ENCODE measurements around the gene PHLDA3. TPM values are rescaled to one million over a fixed set of nuclear protein-coding genes. Genes with fewer than 3 reads are reported as not detected.

The PHLDA3 gene
- total RNA-seq, 3 donors from 2014 or later (not counting 1 experiment from before 2014, with no cell fraction given) = 0.63 to 1.7 (median 1.1) TPM

DNA sequence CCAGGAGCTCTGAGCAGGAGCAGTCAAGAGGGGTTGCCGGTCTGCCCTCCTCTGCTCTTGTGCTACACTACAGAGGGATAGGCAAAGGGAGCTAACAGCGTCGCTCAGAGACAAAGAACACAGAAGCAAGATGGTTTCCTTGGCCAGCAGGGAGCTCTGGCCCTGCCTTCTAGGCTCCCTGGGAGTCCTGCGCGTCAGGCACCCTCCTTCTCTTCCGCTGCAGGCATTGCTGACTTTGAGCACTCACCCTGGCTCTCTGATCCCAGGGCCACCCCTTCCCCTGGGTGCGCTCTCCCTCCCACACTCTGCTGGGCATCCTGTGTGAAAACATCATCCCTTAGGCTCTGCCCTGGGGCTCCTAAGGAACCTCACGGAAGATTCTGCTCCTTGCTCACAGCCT is 47.9 kb downstream of the PHLDA3 start:
- intact Hi-C loops (cut with micrococcal nuclease) = no loop called here
- no peak for DNase-seq
- H3K27ac Mint-ChIP-seq = no peak overlapping the region
- H3K36me3 Mint-ChIP-seq = no peaks in the 10 kb centered on the region
- WGBS (ENCODE audit: insufficient coverage) = 91% methylated on average over 8 of the region's 8 CpGs
- no peak overlapping the region for H3K27ac ChIP-seq (ENCODE audit: low read length)
- H3K27me3 Mint-ChIP-seq (ENCODE audit: low read depth in 2 of 2) = peaks cover 9 to 16% of the 10 kb centered on the region in 2 donors
- TF ChIP-seq, protein P1, sequence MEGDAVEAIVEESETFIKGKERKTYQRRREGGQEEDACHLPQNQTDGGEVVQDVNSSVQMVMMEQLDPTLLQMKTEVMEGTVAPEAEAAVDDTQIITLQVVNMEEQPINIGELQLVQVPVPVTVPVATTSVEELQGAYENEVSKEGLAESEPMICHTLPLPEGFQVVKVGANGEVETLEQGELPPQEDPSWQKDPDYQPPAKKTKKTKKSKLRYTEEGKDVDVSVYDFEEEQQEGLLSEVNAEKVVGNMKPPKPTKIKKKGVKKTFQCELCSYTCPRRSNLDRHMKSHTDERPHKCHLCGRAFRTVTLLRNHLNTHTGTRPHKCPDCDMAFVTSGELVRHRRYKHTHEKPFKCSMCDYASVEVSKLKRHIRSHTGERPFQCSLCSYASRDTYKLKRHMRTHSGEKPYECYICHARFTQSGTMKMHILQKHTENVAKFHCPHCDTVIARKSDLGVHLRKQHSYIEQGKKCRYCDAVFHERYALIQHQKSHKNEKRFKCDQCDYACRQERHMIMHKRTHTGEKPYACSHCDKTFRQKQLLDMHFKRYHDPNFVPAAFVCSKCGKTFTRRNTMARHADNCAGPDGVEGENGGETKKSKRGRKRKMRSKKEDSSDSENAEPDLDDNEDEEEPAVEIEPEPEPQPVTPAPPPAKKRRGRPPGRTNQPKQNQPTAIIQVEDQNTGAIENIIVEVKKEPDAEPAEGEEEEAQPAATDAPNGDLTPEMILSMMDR (IDR thresholded peaks at IDR 0.05) = no peak
- no peaks in the 10 kb centered on the region for H3K9me3 Mint-ChIP-seq
- H3K9me3 ChIP-seq (ENCODE audit: control insufficient read depth, insufficient read depth, low read length) = no peaks in the 10 kb centered on the region
- ATAC-seq = no peak
- H3K27me3 ChIP-seq (ENCODE audit: control insufficient read depth, insufficient read depth, low read length) = no peaks in the 10 kb centered on the region
- peaks cover under 1% of the 10 kb centered on the region for H3K4me1 ChIP-seq (ENCODE audit: control insufficient read depth, insufficient read depth, low read length)
- no peak overlapping the region for H3K4me3 ChIP-seq (ENCODE audit: low read length)
- peaks cover 1 to 3% of the 10 kb centered on the region in 2 donors for H3K4me1 Mint-ChIP-seq
- no peak overlapping the region for H3K4me3 Mint-ChIP-seq
- H3K36me3 ChIP-seq (ENCODE audit: control insufficient read depth, insufficient read depth, low read length) = no peaks in the 10 kb centered on the region

DNA sequence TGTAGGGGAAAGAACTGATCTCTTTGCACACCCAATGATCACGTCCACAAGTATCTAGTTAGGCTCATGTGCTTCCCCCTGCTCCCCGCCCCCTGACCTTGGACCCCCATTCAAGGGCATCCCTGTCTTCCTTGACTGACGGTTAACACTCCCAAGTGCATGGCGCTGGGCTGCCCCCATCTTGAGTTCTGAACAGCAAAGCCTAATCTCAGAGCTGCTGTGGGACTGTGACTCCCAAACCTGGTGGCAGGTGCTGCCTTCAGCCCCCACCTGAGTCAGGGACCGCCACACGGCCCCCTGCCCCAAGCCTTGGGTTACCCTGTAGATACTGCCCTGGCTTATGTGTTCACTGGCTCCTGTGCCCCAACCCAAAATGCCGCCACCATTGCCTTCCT is 48.4 kb downstream of the PHLDA3 start:
- Histone ChIP-seq H3K9me3 (ENCODE audit: control insufficient read depth, insufficient read depth, low read length) (no peaks in the 10 kb centered on the region), H3K4me3 (ENCODE audit: low read length) (no peak overlapping the region), H3K4me1 (ENCODE audit: control insufficient read depth, insufficient read depth, low read length) (no peaks in the 10 kb centered on the region), H3K36me3 (ENCODE audit: control insufficient read depth, insufficient read depth, low read length) (no peaks in the 10 kb centered on the region), H3K27me3 (ENCODE audit: control insufficient read depth, insufficient read depth, low read length) (no peaks in the 10 kb centered on the region), H3K27ac (ENCODE audit: low read length) (no peak overlapping the region)
- 81% methylated on average over 7 of the region's 7 CpGs for WGBS (ENCODE audit: insufficient coverage)
- ATAC-seq (no peak), DNase-seq (no peak)
- TF ChIP-seq, protein P1 (IDR thresholded peaks at IDR 0.05) = no peak
- intact Hi-C loops (cut with micrococcal nuclease) = no loop called here
- no peaks in the 10 kb centered on the region for H3K9me3 Mint-ChIP-seq
- H3K27me3 Mint-ChIP-seq (ENCODE audit: low read depth in 2 of 2) = peaks cover 10 to 14% of the 10 kb centered on the region in 2 donors
- H3K27ac Mint-ChIP-seq = no peak overlapping the region
- no peak overlapping the region for H3K4me3 Mint-ChIP-seq
- no peaks in the 10 kb centered on the region for H3K4me1 Mint-ChIP-seq
- no peaks in the 10 kb centered on the region for H3K36me3 Mint-ChIP-seq

DNA sequence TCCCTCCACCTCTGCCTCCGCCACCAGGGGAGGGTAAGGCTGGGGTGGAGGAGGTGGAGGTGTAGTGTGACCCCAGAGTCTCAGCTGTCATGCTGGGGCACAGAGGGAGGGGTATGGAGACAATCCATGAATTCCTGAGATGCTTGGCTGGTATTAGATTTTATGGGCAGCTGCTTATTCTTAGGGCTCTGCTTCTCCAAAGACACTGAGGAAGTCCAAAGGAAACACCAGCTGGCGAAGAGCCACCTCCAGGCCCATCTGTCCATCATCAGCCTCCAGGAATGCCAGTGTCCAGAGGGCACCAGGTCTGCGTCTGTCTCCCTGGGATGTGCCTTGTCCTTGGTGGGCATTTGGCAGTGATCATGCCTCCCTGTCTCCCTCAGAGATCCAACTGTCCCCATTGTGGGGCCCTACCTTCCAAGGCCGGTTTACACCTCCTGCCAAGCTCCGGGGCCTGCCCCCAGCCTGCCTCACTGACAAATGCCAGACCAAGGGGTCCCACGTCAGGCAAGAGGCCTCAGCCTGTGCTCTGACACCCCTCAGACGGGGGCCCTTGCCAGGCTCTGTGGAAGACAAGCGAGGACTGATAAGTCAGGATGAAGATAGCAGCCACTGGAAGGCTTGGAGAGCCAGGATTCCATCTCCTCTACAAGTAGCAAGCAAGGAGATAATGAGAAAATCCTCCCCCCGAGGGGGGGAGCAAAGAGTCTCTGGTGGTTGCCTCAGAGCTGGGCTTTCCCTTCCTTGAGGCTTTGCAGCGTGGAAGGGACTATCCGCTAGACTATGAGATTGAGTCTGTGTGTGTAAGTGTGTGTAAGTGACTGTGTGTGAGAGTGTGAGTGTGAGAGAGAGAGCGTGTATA is 49.0 kb downstream of the PHLDA3 start:
- ATAC-seq = no peak
- Histone ChIP-seq H3K9me3 (ENCODE audit: control insufficient read depth, insufficient read depth, low read length) (no peaks in the 10 kb centered on the region), H3K27me3 (ENCODE audit: control insufficient read depth, insufficient read depth, low read length) (no peaks in the 10 kb centered on the region), H3K36me3 (ENCODE audit: control insufficient read depth, insufficient read depth, low read length) (no peaks in the 10 kb centered on the region), H3K27ac (ENCODE audit: low read length) (no peak overlapping the region), H3K4me1 (ENCODE audit: control insufficient read depth, insufficient read depth, low read length) (no peaks in the 10 kb centered on the region), H3K4me3 (ENCODE audit: low read length) (no peak overlapping the region)
- H3K27ac Mint-ChIP-seq = no peak overlapping the region
- H3K36me3 Mint-ChIP-seq = no peaks in the 10 kb centered on the region
- H3K4me1 Mint-ChIP-seq = no peaks in the 10 kb centered on the region
- no peak overlapping the region for H3K4me3 Mint-ChIP-seq
- no peak for DNase-seq
- H3K27me3 Mint-ChIP-seq (ENCODE audit: low read depth in 2 of 2) = peaks cover 14 to 17% of the 10 kb centered on the region in 2 donors
- 83% methylated on average over 12 of the region's 12 CpGs for WGBS (ENCODE audit: insufficient coverage)
- no peaks in the 10 kb centered on the region for H3K9me3 Mint-ChIP-seq
- intact Hi-C loops (cut with micrococcal nuclease) = no loop called here
- TF ChIP-seq, protein P1 (IDR thresholded peaks at IDR 0.05) = no peak
